K562 (cell line): ENCODE results near the gene PSD2. TPM values are rescaled to one million over a fixed set of nuclear protein-coding genes. Genes with fewer than 3 reads are reported as not detected.

Source experiments
- ATAC-seq: fragments of 200-7000 bp; cut with Tn5 transposase; 3 replicates; pipeline ENCODE4 v1.9.1; 2020; ENCODE audit warnings: moderate library complexity
- BruUV-seq: library from RNA; stranded (reverse); fragments of 400-500 nt; replicated peaks from 2 replicates; lab custom pipeline; 2021; lab: Mats Ljungman, UMichigan
- CTCF ChIA-PET: fragments of 300-600 bp; formaldehyde crosslinking; extraction: SDS; loops from one replicate; lab custom pipeline; 2021; ENCODE audit warnings: low intra/inter-chr PET ratio; lab: Yijun Ruan, JAX
- POLR2A ChIA-PET: fragments of 300-600, 350-650 bp; sonication (Branson Sonifier 250); formaldehyde crosslinking; extraction: SDS; loops from one replicate; lab custom pipeline; 2021; ENCODE audit warnings: antibody characterized with exemption, inconsistent platforms; lab: Yijun Ruan, JAX
- DNase-seq, 4 experiments: peaks; one replicate each; pipeline versions ENCODE4 v3.0.0 to v3.0.0-alpha.2; 2011 to 2018; ENCODE audit warnings: low spot score in 3 of 4, mixed read lengths in 3 of 4; ENCODE audit errors: extremely low read depth in 1 of 4
- FAIRE-seq: peaks from 2 replicates; lab custom pipeline; 2011; peaks lifted over from hg19 to GRCh38; lab: Jason Lieb, UNC
- H2AFZ ChIP-seq: 2 replicates; pipeline ENCODE4 v1.6.0; 2011; ENCODE audit warnings: low read depth, low read length, control low read depth, inconsistent platforms
- H3K27ac ChIP-seq: fragments of 200-600 bp; 3 replicates; pipeline ENCODE4 v1.8.0; 2011; ENCODE audit warnings: low read depth, mild to moderate bottlenecking, control low read depth, inconsistent platforms, low read length, moderate library complexity, mixed read lengths; ENCODE audit errors: extremely low read depth
- H3K27me3 ChIP-seq, 2 experiments: fragments of 300-600 bp in 1 of 2; 2 replicates in 1 of 2; 3 replicates in 1 of 2; pipeline versions ENCODE4 v1.6.0 to v1.8.0; 2011; ENCODE audit warnings: inconsistent platforms in 2 of 2, low read length in 2 of 2, mild to moderate bottlenecking in 1 of 2, mixed read lengths in 1 of 2, moderate library complexity in 1 of 2; ENCODE audit not compliant: control insufficient read depth in 2 of 2, insufficient read depth in 2 of 2
- H3K36me3 ChIP-seq: fragments of 300-600 bp; 3 replicates; pipeline ENCODE4 v1.8.0; 2011; ENCODE audit warnings: mild to moderate bottlenecking, low read length, inconsistent platforms; ENCODE audit not compliant: control insufficient read depth, insufficient read depth
- H3K4me1 ChIP-seq, 2 experiments: fragments of 200-600 bp in 1 of 2; replicated peaks in 1 of 2; 2 replicates in 1 of 2; 3 replicates in 1 of 2; pipeline versions ENCODE4 v1.5.1 to v1.8.0; 2011; ENCODE audit warnings: inconsistent platforms in 2 of 2, low read length in 2 of 2, mild to moderate bottlenecking in 1 of 2, mixed read lengths in 1 of 2, moderate library complexity in 1 of 2; ENCODE audit not compliant: control insufficient read depth in 2 of 2, insufficient read depth in 2 of 2
- H3K4me2 ChIP-seq: 2 replicates; pipeline ENCODE4 v1.6.1; 2011; ENCODE audit warnings: low read length, control low read depth, inconsistent platforms, mixed read lengths; ENCODE audit not compliant: insufficient read depth
- H3K4me3 ChIP-seq: fragments of 200-600 bp; sonication (generic), shearing (Covaris generic); 2 replicates; pipeline ENCODE4 v1.5.1; 2016; ENCODE audit warnings: control low read depth, inconsistent platforms
- H3K79me2 ChIP-seq: fragments of 200-600 bp; 3 replicates; pipeline ENCODE4 v1.8.0; 2011; ENCODE audit warnings: low read length, inconsistent platforms; ENCODE audit not compliant: control insufficient read depth, insufficient read depth
- H3K9ac ChIP-seq, 2 experiments: 2 replicates each; pipeline versions ENCODE4 v1.6.0 to v1.6.1; 2011; ENCODE audit warnings: low read depth in 2 of 2, low read length in 2 of 2, control low read depth in 1 of 2, inconsistent platforms in 1 of 2, mild to moderate bottlenecking in 1 of 2, mixed read lengths in 1 of 2; ENCODE audit not compliant: insufficient read depth in 1 of 2
- H3K9me1 ChIP-seq: one replicate; pipeline ENCODE4 v1.6.0; 2011; ENCODE audit warnings: inconsistent platforms, mild to moderate bottlenecking, low read length, moderate library complexity; ENCODE audit not compliant: control insufficient read depth, insufficient read depth
- H3K9me3 ChIP-seq: replicated peaks from 2 replicates; pipeline ENCODE4 v1.5.1; 2011; ENCODE audit warnings: low read depth, low read length, inconsistent platforms; ENCODE audit not compliant: control insufficient read depth, insufficient read depth
- H4K20me1 ChIP-seq: replicated peaks from 2 replicates; pipeline ENCODE4 v1.6.1; 2011; ENCODE audit warnings: low read length, inconsistent platforms, mixed read lengths; ENCODE audit not compliant: control insufficient read depth, insufficient read depth
- CUX1 ChIP-seq: fragments of 200-800 bp; sonication (Bioruptor generic); IDR thresholded peaks from 2 replicates; pipeline ENCODE4 v1.6.1; 2016; ENCODE audit warnings: missing genetic modification characterization, missing compliant biosample characterization
- FOXK1 ChIP-seq: sonication (generic); formaldehyde crosslinking; IDR thresholded peaks from 2 replicates; pipeline ENCODE4 v1.8.0; 2022; ENCODE audit warnings: missing genetic modification reagents, mild to moderate bottlenecking, borderline replicate concordance
- MTA3 ChIP-seq: fragments of 450-650 bp; formaldehyde crosslinking; IDR thresholded peaks from 2 replicates; pipeline ENCODE4 v1.6.1; 2017; ENCODE audit warnings: mild to moderate bottlenecking, borderline replicate concordance
- NELFE ChIP-seq: IDR thresholded peaks from 2 replicates; pipeline ENCODE4 v1.6.1; 2011; ENCODE audit warnings: mild to moderate bottlenecking; ENCODE audit not compliant: insufficient read depth, insufficient read length
- SIRT6 ChIP-seq: IDR thresholded peaks from one replicate; pipeline ENCODE4 v1.6.1; 2012; ENCODE audit warnings: low read depth, mild to moderate bottlenecking, control low read depth, inconsistent platforms, low read length, moderate library complexity
- ZFPM2 ChIP-seq: fragments of 250-450 bp; sonication (Bioruptor Pico); IDR thresholded peaks from 2 replicates; pipeline ENCODE4 v1.5.1; 2022; ENCODE audit warnings: mild to moderate bottlenecking
- ZNF253 ChIP-seq: fragments of 250-450 bp; sonication (Bioruptor Pico); conservative IDR thresholded peaks from 2 replicates; pipeline ENCODE4 v1.6.1; 2021; ENCODE audit warnings: mild to moderate bottlenecking
- ZNF695 ChIP-seq: fragments of 450-650 bp; formaldehyde crosslinking; IDR thresholded peaks from 2 replicates; pipeline ENCODE4 v1.4.0; 2020; ENCODE audit warnings: mild to moderate bottlenecking, moderate library complexity
- WGBS: fragments of 100-300 bp; shearing (Covaris generic); methylation state at CpG from one replicate; pipeline ENCODE4 v1.1.6; 2016; ENCODE audit warnings: low coverage, mixed read lengths; ENCODE audit not compliant: insufficient coverage; ENCODE audit errors: missing lambda C conversion rate; 5-methylcytosine and 5-hydroxymethylcytosine counted together
- in situ Hi-C: fragments of 300-500 bp; cut with MboI; formaldehyde crosslinking; loops from 4 replicates; pipeline ENCODE4 v1.15.0; 2018; ENCODE audit warnings: inconsistent platforms, mixed read lengths
- intact Hi-C: fragments of 100-400 bp; cut with micrococcal nuclease; formaldehyde crosslinking; loops from 2 replicates; pipeline ENCODE4 v1.14.2; 2022
- polyA plus RNA-seq, 8 experiments: library from polyadenylated mRNA; depleted of rRNA in 4 of 8; stranded (reverse) in 5 of 8; unstranded in 3 of 8; fragments of >200 nt; fragmentation: Nextera tagmentation in 2 of 8; fragmentation: Illumina TruSeq in 1 of 8; extraction: Ambion mirVana in 2 of 8; extraction: Trizol in 1 of 8; gene quantifications; 2 replicates each; pipeline versions ENCODE4 v1.2.1 to v1.2.3, GENCODE V29; 2011 to 2014; ENCODE audit warnings: inconsistent platforms in 1 of 8, missing spikeins in 1 of 8
- total RNA-seq, 7 experiments: library from RNA; depleted of rRNA in 6 of 7; stranded (reverse); fragments of >200 nt in 6 of 7; fragmentation: Illumina TruSeq in 2 of 7; extraction: Trizol in 2 of 7; gene quantifications; 2 replicates each; pipeline versions ENCODE4 v1.2.1 to v1.2.3, GENCODE V29; 2011 to 2021; ENCODE audit warnings: low replicate concordance in 1 of 7
- TF ChIP-seq, protein P1 (sequence below): fragments of 250-450 bp; sonication (Bioruptor Pico); IDR thresholded peaks from 2 replicates; pipeline ENCODE4 v1.8.0; 2022; ENCODE audit warnings: inconsistent platforms
- TF ChIP-seq, protein P2 (sequence below): sonication (generic); formaldehyde crosslinking; IDR thresholded peaks from 2 replicates; pipeline ENCODE4 v1.8.1; 2023; ENCODE audit warnings: missing genetic modification reagents, mild to moderate bottlenecking, borderline replicate concordance

The PSD2 gene
- total and polyA plus RNA-seq, 9 of the 15 experiments (the other 6 are each of a cell fraction or from before 2014, with no cell fraction given), result 0.01 to 0.09 (median 0.04) TPM; not detected in 4

DNA sequence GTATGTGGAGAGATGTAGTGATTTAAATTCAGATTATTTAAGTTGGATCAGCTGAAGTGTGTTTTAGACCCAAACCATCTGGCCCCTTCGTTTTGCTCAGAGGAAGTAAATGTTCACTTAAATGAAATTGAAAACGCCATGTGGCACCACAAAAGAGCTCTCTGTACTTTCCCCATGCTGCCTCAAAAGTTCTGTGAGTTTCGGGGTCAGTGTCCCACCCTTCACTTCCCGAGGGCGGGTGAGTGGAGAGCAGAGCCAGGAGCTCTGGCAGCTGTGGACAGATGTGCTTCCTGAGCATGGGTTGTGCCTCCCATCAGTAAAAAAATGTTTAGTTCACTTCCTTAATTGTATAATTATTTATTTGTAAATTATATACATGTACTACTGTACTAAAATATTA, 48.4 kb downstream of the PSD2 start:
- in situ Hi-C loops, result loop anchor here (5.0 kb wide), 1 partner anchor 57 kb away; no protein-coding TSS in a partner anchor
- no peak for ATAC-seq
- peaks cover 0 to 9% of the 10 kb centered on the region in 2 experiments; a peak in 2 of 5 replicates for H3K4me1 ChIP-seq
- TF ChIP-seq, protein P1, sequence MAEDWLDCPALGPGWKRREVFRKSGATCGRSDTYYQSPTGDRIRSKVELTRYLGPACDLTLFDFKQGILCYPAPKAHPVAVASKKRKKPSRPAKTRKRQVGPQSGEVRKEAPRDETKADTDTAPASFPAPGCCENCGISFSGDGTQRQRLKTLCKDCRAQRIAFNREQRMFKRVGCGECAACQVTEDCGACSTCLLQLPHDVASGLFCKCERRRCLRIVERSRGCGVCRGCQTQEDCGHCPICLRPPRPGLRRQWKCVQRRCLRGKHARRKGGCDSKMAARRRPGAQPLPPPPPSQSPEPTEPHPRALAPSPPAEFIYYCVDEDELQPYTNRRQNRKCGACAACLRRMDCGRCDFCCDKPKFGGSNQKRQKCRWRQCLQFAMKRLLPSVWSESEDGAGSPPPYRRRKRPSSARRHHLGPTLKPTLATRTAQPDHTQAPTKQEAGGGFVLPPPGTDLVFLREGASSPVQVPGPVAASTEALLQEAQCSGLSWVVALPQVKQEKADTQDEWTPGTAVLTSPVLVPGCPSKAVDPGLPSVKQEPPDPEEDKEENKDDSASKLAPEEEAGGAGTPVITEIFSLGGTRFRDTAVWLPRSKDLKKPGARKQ (CRISPR knock-in tag), result no peak
- TF ChIP-seq ZNF253 (CRISPR knock-in tag) (no peak), NELFE (no peak), ZNF695 (no peak), MTA3 (no peak), CUX1 (no peak), SIRT6 (no peak), ZFPM2 (no peak), FOXK1 (CRISPR knock-in tag) (no peak)
- TF ChIP-seq, protein P2, sequence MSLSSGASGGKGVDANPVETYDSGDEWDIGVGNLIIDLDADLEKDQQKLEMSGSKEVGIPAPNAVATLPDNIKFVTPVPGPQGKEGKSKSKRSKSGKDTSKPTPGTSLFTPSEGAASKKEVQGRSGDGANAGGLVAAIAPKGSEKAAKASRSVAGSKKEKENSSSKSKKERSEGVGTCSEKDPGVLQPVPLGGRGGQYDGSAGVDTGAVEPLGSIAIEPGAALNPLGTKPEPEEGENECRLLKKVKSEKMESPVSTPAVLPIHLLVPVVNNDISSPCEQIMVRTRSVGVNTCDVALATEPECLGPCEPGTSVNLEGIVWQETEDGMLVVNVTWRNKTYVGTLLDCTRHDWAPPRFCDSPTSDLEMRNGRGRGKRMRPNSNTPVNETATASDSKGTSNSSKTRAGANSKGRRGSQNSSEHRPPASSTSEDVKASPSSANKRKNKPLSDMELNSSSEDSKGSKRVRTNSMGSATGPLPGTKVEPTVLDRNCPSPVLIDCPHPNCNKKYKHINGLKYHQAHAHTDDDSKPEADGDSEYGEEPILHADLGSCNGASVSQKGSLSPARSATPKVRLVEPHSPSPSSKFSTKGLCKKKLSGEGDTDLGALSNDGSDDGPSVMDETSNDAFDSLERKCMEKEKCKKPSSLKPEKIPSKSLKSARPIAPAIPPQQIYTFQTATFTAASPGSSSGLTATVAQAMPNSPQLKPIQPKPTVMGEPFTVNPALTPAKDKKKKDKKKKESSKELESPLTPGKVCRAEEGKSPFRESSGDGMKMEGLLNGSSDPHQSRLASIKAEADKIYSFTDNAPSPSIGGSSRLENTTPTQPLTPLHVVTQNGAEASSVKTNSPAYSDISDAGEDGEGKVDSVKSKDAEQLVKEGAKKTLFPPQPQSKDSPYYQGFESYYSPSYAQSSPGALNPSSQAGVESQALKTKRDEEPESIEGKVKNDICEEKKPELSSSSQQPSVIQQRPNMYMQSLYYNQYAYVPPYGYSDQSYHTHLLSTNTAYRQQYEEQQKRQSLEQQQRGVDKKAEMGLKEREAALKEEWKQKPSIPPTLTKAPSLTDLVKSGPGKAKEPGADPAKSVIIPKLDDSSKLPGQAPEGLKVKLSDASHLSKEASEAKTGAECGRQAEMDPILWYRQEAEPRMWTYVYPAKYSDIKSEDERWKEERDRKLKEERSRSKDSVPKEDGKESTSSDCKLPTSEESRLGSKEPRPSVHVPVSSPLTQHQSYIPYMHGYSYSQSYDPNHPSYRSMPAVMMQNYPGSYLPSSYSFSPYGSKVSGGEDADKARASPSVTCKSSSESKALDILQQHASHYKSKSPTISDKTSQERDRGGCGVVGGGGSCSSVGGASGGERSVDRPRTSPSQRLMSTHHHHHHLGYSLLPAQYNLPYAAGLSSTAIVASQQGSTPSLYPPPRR (CRISPR knock-in tag), result no peak

More for the DNA sequence above, 48.4 kb downstream of the PSD2 start:
- DNase-seq (no peak), FAIRE-seq (no peak)
- Histone ChIP-seq H3K9ac (no peak overlapping the region), H3K79me2 (no peaks in the 10 kb centered on the region), H3K27ac (no peak overlapping the region), H2AFZ (no peak overlapping the region), H3K27me3 (peaks cover 26 to 59% of the 10 kb centered on the region in 2 experiments; a peak in 4 of 5 replicates), H3K9me1 (no peaks in the 10 kb centered on the region), H3K9me3 (no peaks in the 10 kb centered on the region), H4K20me1 (peaks cover 2% of the 10 kb centered on the region; the same call in 1 of the 2 replicates), H3K4me3 (no peak overlapping the region), H3K4me2 (no peak overlapping the region), H3K36me3 (no peaks in the 10 kb centered on the region)
- ChIA-PET CTCF (interaction anchor here (0.9 to 3.1 kb wide), 3 partner anchors 56 to 125 kb away, joined by 3 to 20 read pairs (median 5); no protein-coding TSS in a partner anchor), POLR2A (no interaction called here)
- WGBS, result 8% methylated on average over 5 of the region's 5 CpGs
- intact Hi-C loops, result loop anchor here (1.0 to 5.0 kb wide), 2 partner anchors 57 to 212 kb away; no protein-coding TSS in a partner anchor
- BruUV-seq, result no TSS peak
